NCI-H748 treated with DMSO at 0.1 percent for 48 hours (cell line): ENCODE data around the gene LTB4R2.
"Not testable (repeated sequence)": the region's sequence is repeated elsewhere in the genome, so short reads cannot be mapped to it uniquely, and the experiment has no call there.

Experiments
- DNase-seq: peaks from one replicate; lab custom pipeline; 2025; lab: John Stamatoyannopoulos, UW

LTB4R2 gene

GRCh38 chr14:24340606-24341005 is 30.7 kb downstream of the LTB4R2 start:
- DNase-seq = no peak

GRCh38 chr14:24342889-24343288 is 32.9 kb downstream of the LTB4R2 start:
- DNase-seq = no peak

GRCh38 chr14:24343795-24344660 is 34.1 kb downstream of the LTB4R2 start:
- no peak for DNase-seq

- no peak for DNase-seq
These were observed 37.2 kb downstream of the LTB4R2 start for GRCh38 chr14:24347134-24347533.

GRCh38 chr14:24348186-24348585 is 38.2 kb downstream of the LTB4R2 start:
- no peak for DNase-seq

- DNase-seq = no peak
These were observed 39.8 kb downstream of the LTB4R2 start for GRCh38 chr14:24349742-24350141.

GRCh38 chr14:24351517-24351916 is 41.6 kb downstream of the LTB4R2 start:
- no peak for DNase-seq

GRCh38 chr14:24353559-24354481 is 43.9 kb downstream of the LTB4R2 start:
- DNase-seq = no peak

GRCh38 chr14:24354482-24354825 is 44.5 kb downstream of the LTB4R2 start:
- not testable (repeated sequence) for DNase-seq

- no peak for DNase-seq
These were observed 45.1 kb downstream of the LTB4R2 start for GRCh38 chr14:24355009-24355408.

- no peak for DNase-seq
These were observed 46.3 kb downstream of the LTB4R2 start for GRCh38 chr14:24356208-24356607.

GRCh38 chr14:24360281-24360680 is 50.3 kb downstream of the LTB4R2 start:
- DNase-seq = no peak

- no peak for DNase-seq
These were observed 51.4 kb downstream of the LTB4R2 start for GRCh38 chr14:24361326-24361725.
